ENCODE results near the gene LYSMD4.

DNA sequence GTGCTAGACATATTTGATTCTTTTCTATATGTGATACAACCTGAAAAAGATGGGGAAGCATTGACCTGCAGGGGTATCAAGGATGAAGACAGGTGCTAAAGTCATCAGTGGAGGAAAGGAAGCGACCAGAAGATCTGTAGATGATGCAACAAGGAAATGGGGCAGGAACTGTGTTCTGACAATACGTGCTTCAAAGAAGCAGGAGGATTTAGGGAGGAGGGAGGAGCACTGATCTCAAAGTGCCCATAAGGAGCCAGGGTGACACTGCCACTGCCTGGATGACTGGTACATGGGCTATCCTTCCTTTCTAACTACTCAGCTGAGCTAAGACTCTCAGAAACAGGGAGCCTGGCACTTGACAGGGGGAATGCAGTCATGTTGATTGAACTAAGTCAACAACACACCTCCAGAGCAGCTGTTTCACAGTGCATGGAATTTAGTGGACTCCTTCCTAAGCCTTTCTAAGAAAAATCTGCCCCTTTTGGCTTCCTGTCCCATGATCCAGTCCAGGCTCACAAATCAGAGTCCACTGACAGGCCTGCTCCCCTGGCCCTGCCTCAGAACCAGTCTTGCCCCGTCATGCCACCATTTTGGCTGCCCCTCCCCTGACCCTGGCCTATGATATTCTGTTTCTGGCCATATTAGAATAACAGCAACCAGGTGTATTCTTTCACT is 12.0 kb downstream of the LYSMD4 start:
- TF ChIP-seq, protein P1, sequence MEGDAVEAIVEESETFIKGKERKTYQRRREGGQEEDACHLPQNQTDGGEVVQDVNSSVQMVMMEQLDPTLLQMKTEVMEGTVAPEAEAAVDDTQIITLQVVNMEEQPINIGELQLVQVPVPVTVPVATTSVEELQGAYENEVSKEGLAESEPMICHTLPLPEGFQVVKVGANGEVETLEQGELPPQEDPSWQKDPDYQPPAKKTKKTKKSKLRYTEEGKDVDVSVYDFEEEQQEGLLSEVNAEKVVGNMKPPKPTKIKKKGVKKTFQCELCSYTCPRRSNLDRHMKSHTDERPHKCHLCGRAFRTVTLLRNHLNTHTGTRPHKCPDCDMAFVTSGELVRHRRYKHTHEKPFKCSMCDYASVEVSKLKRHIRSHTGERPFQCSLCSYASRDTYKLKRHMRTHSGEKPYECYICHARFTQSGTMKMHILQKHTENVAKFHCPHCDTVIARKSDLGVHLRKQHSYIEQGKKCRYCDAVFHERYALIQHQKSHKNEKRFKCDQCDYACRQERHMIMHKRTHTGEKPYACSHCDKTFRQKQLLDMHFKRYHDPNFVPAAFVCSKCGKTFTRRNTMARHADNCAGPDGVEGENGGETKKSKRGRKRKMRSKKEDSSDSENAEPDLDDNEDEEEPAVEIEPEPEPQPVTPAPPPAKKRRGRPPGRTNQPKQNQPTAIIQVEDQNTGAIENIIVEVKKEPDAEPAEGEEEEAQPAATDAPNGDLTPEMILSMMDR (IDR thresholded peaks at IDR 0.05; ENCODE audit: borderline replicate concordance, extremely low read depth, low read length, poor library complexity, severe bottlenecking), result no peak
- no peak for TF ChIP-seq EZH2 (IDR thresholded peaks at IDR 0.05; ENCODE audit: borderline replicate concordance, low read depth, low read length, severe bottlenecking)
